ENCODE results near the gene RNF224. TPM values are rescaled to one million over a fixed set of nuclear protein-coding genes. Genes with fewer than 3 reads are reported as not detected.

The RNF224 gene
- total and polyA plus RNA-seq, 12 donors: 0.14 TPM; not detected in 11

- ATAC-seq: peak; percentile 54 to 89 (median 74)
- H3K9me3 ChIP-seq: no peaks in the 10 kb centered on the region
- peak; percentile 77 to 78 for DNase-seq
- peak overlapping the region in 6 of 10 donors; percentile 5 to 30 (median 17) for H3K4me3 ChIP-seq
- peaks cover 34 to 88% (median 62%) of the 10 kb centered on the region in 9 donors for H3K4me1 ChIP-seq
- H3K27ac ChIP-seq: peak overlapping the region in 9 of 10 donors; percentile 9 to 83 (median 74)
- 43 to 56% methylated on average over 15 to 16 of the region's 16 CpGs for WGBS, 2 donors
- H3K36me3 ChIP-seq: peaks cover 0 to 30% (median 16%) of the 10 kb centered on the region in 9 donors
- no peaks in the 10 kb centered on the region for H3K27me3 ChIP-seq
- intact Hi-C loops (cut with DNase I): loop anchor here in 1 of 10 donors (5.0 kb wide), 1 partner anchor 33 kb away; the partner anchor contains the start of genes CYSRT1 and RNF224
- no peak for TF ChIP-seq CTCF (IDR thresholded peaks at IDR 0.05)
Measured at GRCh38 chr9:137194388-137194787, 32.9 kb upstream of the RNF224 start.

GRCh38 chr9:137194909-137195308 lies 32.4 kb upstream of the RNF224 start:
- peak overlapping the region in 8 of 10 donors; percentile 51 to 83 (median 74) for H3K27ac ChIP-seq
- WGBS, 2 donors: 75 to 77% methylated on average over 10 of the region's 10 CpGs
- DNase-seq (no peak), ATAC-seq (no peak)
- H3K9me3 ChIP-seq: no peaks in the 10 kb centered on the region
- peaks cover 34 to 88% (median 61%) of the 10 kb centered on the region in 9 donors for H3K4me1 ChIP-seq
- intact Hi-C loops (cut with DNase I): loop anchor here in 2 of 10 donors (5.0 kb wide), 2 partner anchors 32 to 537 kb away; partner anchors contain the start of genes CYSRT1 (in 1 of the 2) and RNF224 (in 1 of the 2)
- no peaks in the 10 kb centered on the region for H3K27me3 ChIP-seq
- peak overlapping the region in 5 of 10 donors; percentile 5 to 30 (median 18) for H3K4me3 ChIP-seq
- peaks cover 0 to 27% (median 13%) of the 10 kb centered on the region in 9 donors for H3K36me3 ChIP-seq
- TF ChIP-seq CTCF (IDR thresholded peaks at IDR 0.05): no peak

GRCh38 chr9:137195525-137196220 lies 31.6 kb upstream of the RNF224 start:
- intact Hi-C loops (cut with DNase I): loop anchor here in 1 of 10 donors (5.0 kb wide), 1 partner anchor 537 kb away; no protein-coding TSS in a partner anchor
- Histone ChIP-seq H3K9me3 (no peaks in the 10 kb centered on the region), H3K27ac (peak overlapping the region in 3 of 10 donors; percentile 3 to 69 (median 51)), H3K4me3 (no peak overlapping the region), H3K4me1 (peaks cover 27 to 81% (median 53%) of the 10 kb centered on the region in 9 donors), H3K27me3 (no peaks in the 10 kb centered on the region), H3K36me3 (peaks cover 0 to 20% (median 10%) of the 10 kb centered on the region in 9 donors)
- 68% methylated on average over 19 to 21 of the region's 21 CpGs for WGBS, 2 donors
- ATAC-seq (no peak), DNase-seq (no peak)
- no peak for TF ChIP-seq CTCF (IDR thresholded peaks at IDR 0.05)

DNA sequence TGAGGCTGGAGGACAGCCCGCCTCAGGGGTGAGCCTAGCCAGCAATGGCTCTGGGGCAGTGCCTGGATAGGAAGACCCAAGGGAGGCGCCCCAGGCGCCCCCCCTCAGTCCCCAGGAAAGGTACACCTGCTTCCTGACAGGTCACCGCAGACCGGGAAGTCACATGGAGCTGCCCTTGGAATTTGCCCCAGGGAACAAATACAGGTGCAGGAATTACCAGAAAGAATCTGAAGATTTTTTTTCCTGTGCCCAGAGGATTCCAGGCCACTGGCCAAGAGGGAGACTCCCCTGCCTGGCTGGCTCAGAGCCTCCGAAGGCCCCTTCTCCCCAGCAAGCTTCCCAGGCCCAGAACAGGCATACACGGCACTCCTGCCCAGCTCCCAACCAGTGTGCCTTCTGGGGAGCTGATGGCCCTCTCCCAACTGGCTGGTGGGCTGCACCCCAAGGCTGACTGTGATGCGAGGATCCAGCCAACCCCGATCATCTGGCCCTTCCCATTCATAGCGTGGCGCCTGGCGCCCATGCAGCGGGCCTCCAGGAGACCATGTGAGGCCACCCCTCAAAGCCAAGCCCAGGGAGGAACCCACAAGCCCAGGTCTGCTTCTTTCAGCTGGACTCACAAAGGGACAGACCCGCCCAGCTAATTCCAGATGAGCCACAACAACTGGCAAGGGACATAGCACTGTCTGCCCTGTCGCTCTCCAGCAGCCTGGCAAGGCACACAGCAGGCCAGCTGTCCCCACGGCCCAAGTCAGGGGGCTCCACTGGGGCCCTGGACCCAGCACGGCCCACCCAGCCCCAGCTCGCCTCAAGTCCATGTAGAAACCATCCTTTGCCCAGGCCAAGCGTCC lies 29.0 kb upstream of the RNF224 start:
- H3K4me1 ChIP-seq: peaks cover 42 to 90% (median 66%) of the 10 kb centered on the region in 9 donors
- DNase-seq (no peak), ATAC-seq (no peak)
- no peaks in the 10 kb centered on the region for H3K27me3 ChIP-seq
- peak overlapping the region in 7 of 10 donors; percentile 44 to 84 (median 71) for H3K4me3 ChIP-seq
- 71 to 75% methylated on average over 19 of the region's 19 CpGs for WGBS, 2 donors
- no peaks in the 10 kb centered on the region for H3K9me3 ChIP-seq
- no peak for TF ChIP-seq CTCF (IDR thresholded peaks at IDR 0.05)
- peak overlapping the region in 4 of 10 donors; percentile 1 to 69 (median 23) for H3K27ac ChIP-seq
- intact Hi-C loops (cut with DNase I): loop anchor here in 1 of 10 donors (5.0 kb wide), 1 partner anchor 534 kb away; no protein-coding TSS in a partner anchor
- no peaks in the 10 kb centered on the region for H3K36me3 ChIP-seq

All from heart right ventricle (tissue), 16 donors.